Measurements from ENCODE around the gene TSPAN5.

DNA sequence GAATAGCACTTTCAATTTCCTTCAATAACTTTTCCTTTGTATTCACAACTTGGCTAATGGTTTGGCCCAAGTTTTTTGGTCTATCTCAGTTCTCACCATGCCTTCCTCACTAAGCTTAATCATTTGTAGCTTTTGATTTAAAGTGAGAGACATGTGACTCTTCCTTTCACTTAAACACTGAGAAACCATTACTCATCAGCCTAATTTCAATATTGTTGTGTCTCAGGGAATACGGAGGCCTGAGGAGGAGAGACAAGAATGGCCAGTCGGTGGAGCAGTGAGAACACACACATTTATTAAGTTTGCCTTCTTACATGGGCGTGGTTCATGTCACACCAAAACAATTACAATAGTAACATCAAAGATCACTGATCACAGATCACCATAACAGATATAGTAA lies 56.7 kb downstream of the TSPAN5 start:
- TF ChIP-seq SMC3 (IDR thresholded peaks at IDR 0.05; ENCODE audit: low read depth, low read length) (no peak), RAD21 (IDR thresholded peaks at IDR 0.05; ENCODE audit: low read length) (no peak; the same call in 1 of the 2 replicates), CTCF (conservative IDR thresholded peaks at IDR 0.05; ENCODE audit: low read depth, low read length) (no peak), ELK1 (IDR thresholded peaks at IDR 0.05; ENCODE audit: borderline replicate concordance, low read depth, low read length) (no peak), POLR2A (IDR thresholded peaks at IDR 0.05; ENCODE audit: low read depth, low read length) (no peak), MXI1 (IDR thresholded peaks at IDR 0.05; ENCODE audit: borderline replicate concordance, low read depth, low read length) (no peak), BHLHE40 (IDR thresholded peaks at IDR 0.05; ENCODE audit: low read depth, low read length) (no peak), FOS (IDR thresholded peaks at IDR 0.05; ENCODE audit: low read depth, low read length) (no peak)

All from IMR-90 (cell line).